H1 (cell line): ENCODE results near the gene BHMT2. TPM values are rescaled to one million over a fixed set of nuclear protein-coding genes. Genes with fewer than 3 reads are reported as not detected.

Source experiments
- CTCF ChIA-PET: fragments of 300-600 bp; sonication (Branson Sonifier 250); formaldehyde crosslinking; loops from one replicate; lab custom pipeline; 2021; ENCODE audit not compliant: partially characterized antibody; lab: Charles Lee
- POLR2A ChIA-PET: fragments of 300-600 bp; sonication (Branson Sonifier 250); formaldehyde crosslinking; loops from one replicate; lab custom pipeline; 2021; ENCODE audit warnings: inconsistent platforms; ENCODE audit not compliant: partially characterized antibody; lab: Charles Lee
- DNase-seq, 2 experiments: peaks; one replicate each; pipeline versions ENCODE4 v3.0.0 to v3.0.0-alpha.2; 2010 to 2022; ENCODE audit warnings: low spot score in 2 of 2, low read depth in 1 of 2, mixed read lengths in 1 of 2
- FAIRE-seq: peaks from 2 replicates; lab custom pipeline; 2011; peaks lifted over from hg19 to GRCh38; lab: Jason Lieb, UNC
- H2AFZ ChIP-seq: 2 replicates; pipeline ENCODE4 v1.8.1; 2012; ENCODE audit warnings: low read length, inconsistent platforms
- H2AK5ac ChIP-seq: 2 replicates; pipeline ENCODE4 v1.6.1; 2013; ENCODE audit warnings: low read depth, low read length
- H2BK120ac ChIP-seq: replicated peaks from 2 replicates; pipeline ENCODE3; 2013; ENCODE audit warnings: low read depth, low read length, inconsistent platforms
- H2BK12ac ChIP-seq: 2 replicates; pipeline ENCODE4 v1.6.1; 2013; ENCODE audit warnings: low read depth, low read length
- H2BK15ac ChIP-seq: 2 replicates; pipeline ENCODE4 v1.6.1; 2013; ENCODE audit warnings: low read length
- H2BK20ac ChIP-seq: 2 replicates; pipeline ENCODE4 v1.6.1; 2013; ENCODE audit warnings: low read length
- H2BK5ac ChIP-seq: 2 replicates; pipeline ENCODE4 v1.6.1; 2013; ENCODE audit warnings: low read depth, low read length
- H3K14ac ChIP-seq: 2 replicates; pipeline ENCODE4 v1.6.1; 2013; ENCODE audit warnings: inconsistent platforms; ENCODE audit not compliant: insufficient read length
- H3K18ac ChIP-seq: 2 replicates; pipeline ENCODE4 v1.6.1; 2013; ENCODE audit warnings: low read length; ENCODE audit errors: extremely low read depth
- H3K23ac ChIP-seq: 2 replicates; pipeline ENCODE4 v1.6.1; 2013; ENCODE audit warnings: inconsistent platforms; ENCODE audit not compliant: insufficient read length
- H3K23me2 ChIP-seq: 2 replicates; pipeline ENCODE4 v1.6.1; 2013; ENCODE audit warnings: low read depth, low read length
- H3K27ac ChIP-seq: 2 replicates; pipeline ENCODE4 v1.6.1; 2011; ENCODE audit warnings: low read depth, low read length, inconsistent platforms
- H3K27me3 ChIP-seq, 4 experiments: replicated peaks in 1 of 4; 1 replicate in 1 of 4; 2 replicates in 3 of 4; pipeline versions ENCODE4 v1.6.1 to v1.8.1; 2011 to 2013; ENCODE audit warnings: low read length in 3 of 4, mild to moderate bottlenecking in 3 of 4, inconsistent platforms in 2 of 4, mixed read lengths in 2 of 4, moderate library complexity in 1 of 4; ENCODE audit not compliant: control insufficient read depth in 3 of 4, insufficient read depth in 3 of 4; ENCODE audit errors: extremely low read depth in 1 of 4
- H3K36me3 ChIP-seq, 4 experiments: 2 replicates each; pipeline versions ENCODE4 v1.6.1 to v1.8.1; 2011 to 2013; ENCODE audit warnings: mild to moderate bottlenecking in 4 of 4, low read length in 3 of 4, moderate library complexity in 2 of 4, control low read depth in 1 of 4, inconsistent platforms in 1 of 4; ENCODE audit not compliant: insufficient read depth in 4 of 4, control insufficient read depth in 2 of 4
- H3K4ac ChIP-seq: replicated peaks from 2 replicates; pipeline ENCODE3; 2013; ENCODE audit warnings: low read length, low read depth, mixed read lengths, inconsistent platforms; ENCODE audit not compliant: insufficient read length
- H3K4me1 ChIP-seq, 4 experiments: replicated peaks in 1 of 4; 1 replicate in 1 of 4; 2 replicates in 3 of 4; pipeline versions ENCODE4 v1.6.1 to v1.8.1; 2011 to 2013; ENCODE audit warnings: low read length in 3 of 4, inconsistent platforms in 2 of 4, mixed read lengths in 1 of 4; ENCODE audit not compliant: insufficient read depth in 4 of 4, control insufficient read depth in 3 of 4
- H3K4me2 ChIP-seq, 2 experiments: 2 replicates each; pipeline versions ENCODE4 v1.6.1 to v1.8.1; 2011 to 2013; ENCODE audit warnings: low read depth in 2 of 2, low read length in 2 of 2, control low read depth in 1 of 2, inconsistent platforms in 1 of 2, mild to moderate bottlenecking in 1 of 2; ENCODE audit not compliant: insufficient read depth in 1 of 2
- H3K4me3 ChIP-seq, 4 experiments: fragments of 200-600, 300-600 bp in 1 of 4; sonication (generic), shearing (Covaris generic), sonication (Bioruptor Twin) in 1 of 4; 2 replicates each; pipeline versions ENCODE4 v1.5.1 to v1.8.1; 2011 to 2016; ENCODE audit warnings: low read length in 4 of 4, low read depth in 3 of 4, control low read depth in 2 of 4, inconsistent platforms in 2 of 4, mild to moderate bottlenecking in 2 of 4, mixed read lengths in 1 of 4, moderate library complexity in 1 of 4; ENCODE audit not compliant: insufficient read depth in 2 of 4; ENCODE audit errors: extremely low read depth in 1 of 4
- H3K56ac ChIP-seq: replicated peaks from 2 replicates; pipeline ENCODE3; 2013; ENCODE audit warnings: low read depth, mild to moderate bottlenecking, mixed read lengths, low read length, inconsistent platforms; ENCODE audit not compliant: insufficient read length
- H3K79me1 ChIP-seq: 2 replicates; pipeline ENCODE4 v1.6.1; 2013; ENCODE audit warnings: low read depth, low read length, control low read depth
- H3K79me2 ChIP-seq, 2 experiments: 2 replicates each; pipeline versions ENCODE4 v1.6.1 to v1.8.1; 2012 to 2013; ENCODE audit warnings: low read length in 2 of 2, mild to moderate bottlenecking in 2 of 2, inconsistent platforms in 1 of 2; ENCODE audit not compliant: insufficient read depth in 2 of 2, control insufficient read depth in 1 of 2
- H3K9ac ChIP-seq, 4 experiments: replicated peaks in 1 of 4; 1 replicate in 1 of 4; 2 replicates in 3 of 4; pipeline versions ENCODE4 v1.6.1 to v1.8.1; 2011 to 2013; ENCODE audit warnings: low read depth in 3 of 4, low read length in 3 of 4, control low read depth in 2 of 4, mild to moderate bottlenecking in 2 of 4, moderate library complexity in 2 of 4, inconsistent platforms in 1 of 4; ENCODE audit errors: extremely low read depth in 1 of 4
- H3K9me3 ChIP-seq, 2 experiments: 2 replicates each; pipeline versions ENCODE4 v1.6.1 to v1.8.1; 2012 to 2013; ENCODE audit warnings: mild to moderate bottlenecking in 2 of 2, moderate library complexity in 2 of 2, control low read depth in 1 of 2, inconsistent platforms in 1 of 2, low read depth in 1 of 2, low read length in 1 of 2, mixed read lengths in 1 of 2; ENCODE audit not compliant: insufficient read depth in 2 of 2
- H4K20me1 ChIP-seq, 2 experiments: replicated peaks in 1 of 2; 2 replicates each; pipeline versions ENCODE3 to v1.8.1; 2011 to 2013; ENCODE audit warnings: inconsistent platforms in 2 of 2, low read length in 2 of 2, mild to moderate bottlenecking in 1 of 2; ENCODE audit not compliant: insufficient read depth in 2 of 2, control insufficient read depth in 1 of 2
- H4K5ac ChIP-seq: 2 replicates; pipeline ENCODE4 v1.6.1; 2013; ENCODE audit warnings: low read length, low read depth, mixed read lengths, inconsistent platforms; ENCODE audit not compliant: insufficient read length
- H4K8ac ChIP-seq: 2 replicates; pipeline ENCODE4 v1.8.0; 2013; ENCODE audit warnings: mild to moderate bottlenecking, moderate library complexity, low read length, inconsistent platforms; ENCODE audit not compliant: insufficient read depth; ENCODE audit errors: extremely low read depth
- H4K91ac ChIP-seq: replicated peaks from 2 replicates; pipeline ENCODE3; 2013; ENCODE audit warnings: low read length, mixed read lengths, inconsistent platforms; ENCODE audit not compliant: insufficient read length
- CTCF ChIP-seq, 3 experiments: IDR thresholded peaks; 1 replicate in 2 of 3; 2 replicates in 1 of 3; pipeline versions ENCODE4 v1.5.1 to v1.6.1; 2011; ENCODE audit warnings: low read length in 3 of 3, mild to moderate bottlenecking in 3 of 3, inconsistent platforms in 2 of 3, low read depth in 1 of 3, moderate library complexity in 1 of 3; ENCODE audit not compliant: insufficient read depth in 1 of 3; ENCODE audit errors: control extremely low read depth in 1 of 3
- JUN ChIP-seq: IDR thresholded peaks from 2 replicates; pipeline ENCODE4 v1.6.1; 2011; ENCODE audit warnings: low read depth, mild to moderate bottlenecking, improper control_type of control experiment, low read length
- WGBS, 2 experiments: shearing (Covaris generic) in 1 of 2; methylation state at CpG; one replicate each; pipeline versions ENCODE4 v1.1.6 to v1.1.7; 2013 to 2015; ENCODE audit warnings: low lambda C conversion rate in 2 of 2, mixed read lengths in 2 of 2, inconsistent platforms in 1 of 2, low coverage in 1 of 2, missing lambda C conversion rate in 1 of 2; ENCODE audit not compliant: insufficient replicate concordance in 2 of 2, insufficient coverage in 1 of 2, insufficient read length in 1 of 2; ENCODE audit errors: extremely low coverage in 1 of 2, missing lambda C conversion rate in 1 of 2; 5-methylcytosine and 5-hydroxymethylcytosine counted together
- polyA plus RNA-seq, 7 experiments: library from polyadenylated mRNA; depleted of rRNA in 3 of 7; stranded (reverse) in 5 of 7; unstranded in 2 of 7; fragments of >200 nt in 5 of 7; fragments of 200-250 nt in 2 of 7; gene quantifications; 1 replicate in 5 of 7; 2 replicates in 1 of 7; 4 replicates in 1 of 7; pipeline versions ENCODE4 v1.2.1 to v1.2.3, GENCODE V29; 2011 to 2013; ENCODE audit warnings: missing spikeins in 2 of 7, mixed read lengths in 2 of 7
- total RNA-seq: library from RNA; stranded (reverse); fragmentation: NEBNext Ultra II Directional; extraction: Animal tissue kit (Norgen Biotek cat#: 25700); gene quantifications from 2 replicates; pipeline ENCODE4 v1.2.1, GENCODE V29; 2021

Gene BHMT2
- total and polyA plus RNA-seq, 2 of the 8 experiments (the other 6 are each of a cell fraction or from before 2014, with no cell fraction given) = 0.11 TPM; not detected in 1

- H3K36me3 ChIP-seq = no peaks in the 10 kb centered on the region
- no peak overlapping the region for H3K4ac ChIP-seq
- H3K4me1 ChIP-seq = 0 out of 7 replicates have a peak, but pooled peaks cover 0 to 2% (median 0%) of the 10 kb centered on the region in 4 experiments
- H4K8ac ChIP-seq = no peak overlapping the region
- POLR2A ChIA-PET = no interaction called here
- no peak overlapping the region for H3K4me3 ChIP-seq
- H3K18ac ChIP-seq = no peak overlapping the region
- no peaks in the 10 kb centered on the region for H3K9me3 ChIP-seq
- no peak overlapping the region for H2BK12ac ChIP-seq
- TF ChIP-seq JUN (no peak), CTCF (IDR thresholded peaks at IDR 0.05; ENCODE audit: control extremely low read depth in 1 of 3, insufficient read depth in 1 of 3, low read depth in 1 of 3, low read length in 3 of 3) (no peak)
- TF ChIP-seq, all 59 proteins: peak for 0
- Histone ChIP-seq H2AK5ac (no peak overlapping the region), H3K14ac (no peak overlapping the region), H3K4me2 (no peak overlapping the region), H3K79me2 (no peaks in the 10 kb centered on the region), H4K20me1 (no peaks in the 10 kb centered on the region), H3K27ac (no peak overlapping the region), H2BK15ac (no peak overlapping the region), H4K5ac (no peak overlapping the region), H3K56ac (no peak overlapping the region), H2AFZ (no peak overlapping the region), H3K79me1 (no peaks in the 10 kb centered on the region), H4K91ac (no peak overlapping the region), H2BK120ac (no peak overlapping the region), H3K9ac (no peak overlapping the region), H2BK5ac (no peak overlapping the region), H2BK20ac (no peak overlapping the region), H3K27me3 (no peaks in the 10 kb centered on the region; a peak in 1 of 7 replicates), H3K23ac (no peak overlapping the region), H3K23me2 (no peaks in the 10 kb centered on the region)
- DNase-seq (no peak), FAIRE-seq (no peak)
- CTCF ChIA-PET = interaction anchor here (1.0 to 2.3 kb wide), 3 partner anchors 21 to 72 kb away, joined by 3 to 6 read pairs (median 5); no protein-coding TSS in a partner anchor
- WGBS, 2 experiments = 79% methylated on average over 4 of the region's 4 CpGs; no CpG with 5 or more reads in 1 of the 2 experiments
These were observed 18.9 kb downstream of the BHMT2 start for GRCh38 chr5:79088507-79088906.
